IMR-90 (cell line): ENCODE data around the gene OPCML. TPM values are rescaled to one million over a fixed set of nuclear protein-coding genes. Genes with fewer than 3 reads are reported as not detected.

Source experiments
- ATAC-seq: fragments of 200-7000 bp; cut with Tn5 transposase; 2 replicates; pipeline ENCODE4 v1.9.1; 2020; ENCODE audit warnings: low read depth, mild to moderate bottlenecking, moderate library complexity
- BruUV-seq: library from RNA; stranded (reverse); fragments of 400-500 nt; replicated peaks from 2 replicates; lab custom pipeline; 2021; lab: Mats Ljungman, UMichigan
- CTCF ChIA-PET: fragments of 300-600 bp; formaldehyde crosslinking; extraction: SDS; loops from one replicate; lab custom pipeline; 2021; ENCODE audit warnings: antibody characterized with exemption; lab: Yijun Ruan, JAX
- POLR2A ChIA-PET: fragments of 300-600 bp; sonication (Branson Sonifier 250); formaldehyde crosslinking; loops from one replicate; lab custom pipeline; 2022; ENCODE audit warnings: antibody characterized with exemption; ENCODE audit not compliant: unreplicated experiment; lab: Charles Lee
- DNase-seq: peaks from one replicate; pipeline ENCODE4 v3.0.0; 2013
- H2AFZ ChIP-seq: replicated peaks from 2 replicates; pipeline ENCODE3; 2013; ENCODE audit warnings: low read length, mild to moderate bottlenecking; ENCODE audit not compliant: poor library complexity
- H2AK5ac ChIP-seq: 2 replicates; pipeline ENCODE4 v1.6.1; 2013; ENCODE audit warnings: low read depth, low read length, inconsistent platforms
- H2AK9ac ChIP-seq: replicated peaks from 2 replicates; pipeline ENCODE3; 2013; ENCODE audit warnings: mild to moderate bottlenecking, low read depth, low read length, moderate library complexity; ENCODE audit not compliant: poor library complexity
- H2BK120ac ChIP-seq: 2 replicates; pipeline ENCODE4 v1.6.1; 2013; ENCODE audit warnings: low read depth, low read length, inconsistent platforms
- H2BK15ac ChIP-seq: 3 replicates; pipeline ENCODE4 v1.6.1; 2013; ENCODE audit warnings: low read depth, low read length, inconsistent platforms
- H2BK20ac ChIP-seq: 2 replicates; pipeline ENCODE4 v1.6.1; 2013; ENCODE audit warnings: low read depth, mild to moderate bottlenecking, inconsistent platforms, low read length, moderate library complexity
- H2BK5ac ChIP-seq: 2 replicates; pipeline ENCODE4 v1.6.1; 2013; ENCODE audit warnings: mild to moderate bottlenecking, low read depth, low read length, inconsistent platforms; ENCODE audit not compliant: poor library complexity, severe bottlenecking
- H3K14ac ChIP-seq: replicated peaks from 2 replicates; pipeline ENCODE4 v1.6.1; 2013; ENCODE audit warnings: low read depth, low read length, inconsistent platforms
- H3K18ac ChIP-seq: 2 replicates; pipeline ENCODE4 v1.6.1; 2013; ENCODE audit warnings: low read depth, low read length, control low read depth
- H3K23ac ChIP-seq: 2 replicates; pipeline ENCODE4 v1.6.1; 2013; ENCODE audit warnings: low read depth, low read length, inconsistent platforms
- H3K27ac ChIP-seq: 2 replicates; pipeline ENCODE4 v1.5.1; 2013; ENCODE audit warnings: mild to moderate bottlenecking, control low read depth, low read length; ENCODE audit not compliant: insufficient read depth
- H3K27me3 ChIP-seq: 2 replicates; pipeline ENCODE4 v1.6.1; 2013; ENCODE audit warnings: low read length; ENCODE audit not compliant: control insufficient read depth, insufficient read depth
- H3K36me3 ChIP-seq: 2 replicates; pipeline ENCODE4 v1.6.1; 2013; ENCODE audit warnings: low read length, mixed read lengths; ENCODE audit not compliant: control insufficient read depth, insufficient read depth
- H3K4ac ChIP-seq: 2 replicates; pipeline ENCODE4 v1.6.1; 2013; ENCODE audit warnings: low read depth, low read length, inconsistent platforms
- H3K4me1 ChIP-seq: 2 replicates; pipeline ENCODE4 v1.6.1; 2013; ENCODE audit warnings: low read length, mixed read lengths; ENCODE audit not compliant: control insufficient read depth, insufficient read depth
- H3K4me2 ChIP-seq: 2 replicates; pipeline ENCODE4 v1.6.1; 2013; ENCODE audit warnings: low read depth, mild to moderate bottlenecking, control low read depth, low read length, moderate library complexity
- H3K4me3 ChIP-seq: 2 replicates; pipeline ENCODE4 v1.5.1; 2013; ENCODE audit warnings: low read depth, mild to moderate bottlenecking, control low read depth, low read length, moderate library complexity; ENCODE audit not compliant: insufficient read depth
- H3K56ac ChIP-seq: 2 replicates; pipeline ENCODE4 v1.6.1; 2013; ENCODE audit warnings: low read length, inconsistent platforms; ENCODE audit not compliant: insufficient read depth; ENCODE audit errors: extremely low read depth
- H3K79me1 ChIP-seq, 2 experiments: 2 replicates each; pipeline ENCODE4 v1.6.1; 2013; ENCODE audit warnings: low read length in 2 of 2, inconsistent platforms in 1 of 2, low read depth in 1 of 2
- H3K9ac ChIP-seq: 2 replicates; pipeline ENCODE4 v1.6.1; 2013; ENCODE audit warnings: low read depth, low read length, control low read depth
- H3K9me1 ChIP-seq: 2 replicates; pipeline ENCODE4 v1.6.1; 2013; ENCODE audit warnings: low read length, inconsistent platforms; ENCODE audit not compliant: insufficient read depth
- H3K9me3 ChIP-seq: 2 replicates; pipeline ENCODE4 v1.6.1; 2013; ENCODE audit warnings: low read length; ENCODE audit not compliant: control insufficient read depth, insufficient read depth
- H4K20me1 ChIP-seq: 2 replicates; pipeline ENCODE4 v1.6.1; 2013; ENCODE audit warnings: low read length, inconsistent platforms; ENCODE audit not compliant: insufficient read depth
- H4K5ac ChIP-seq: 2 replicates; pipeline ENCODE4 v1.6.1; 2013; ENCODE audit warnings: mild to moderate bottlenecking, low read depth, low read length, control low read depth
- H4K8ac ChIP-seq, 2 experiments: 2 replicates each; pipeline ENCODE4 v1.6.1; 2013; ENCODE audit warnings: low read depth in 2 of 2, low read length in 2 of 2, control low read depth in 1 of 2, inconsistent platforms in 1 of 2
- H4K91ac ChIP-seq: 2 replicates; pipeline ENCODE4 v1.6.1; 2013; ENCODE audit warnings: low read depth, low read length, inconsistent platforms; ENCODE audit not compliant: insufficient read depth
- NFE2L2 ChIP-seq: fragments of 150-350 bp; IDR thresholded peaks from 2 replicates; pipeline ENCODE4 v1.6.1; 2016; ENCODE audit warnings: low read depth, mild to moderate bottlenecking, low read length
- RFX5 ChIP-seq: IDR thresholded peaks from 2 replicates; pipeline ENCODE4 v1.8.0; 2012; ENCODE audit warnings: low read depth, mild to moderate bottlenecking, low read length, moderate library complexity
- WGBS, 2 experiments: methylation state at CpG; one replicate each; pipeline versions ENCODE4 v1.1.5 to v1.1.7; 2013; ENCODE audit warnings: missing lambda C conversion rate in 2 of 2; ENCODE audit not compliant: insufficient read length in 1 of 2; ENCODE audit errors: extremely low coverage in 2 of 2; 5-methylcytosine and 5-hydroxymethylcytosine counted together
- dilution Hi-C: fragments of 300-500 bp; cut with HindIII; formaldehyde crosslinking; loops from one replicate; pipeline ENCODE4 v1.14.3; 2018; ENCODE audit warnings: low sequenced_read_pairs; ENCODE audit not compliant: unreplicated experiment
- in situ Hi-C: fragments of 300-500 bp; cut with MboI; formaldehyde crosslinking; loops from 3 replicates; pipeline ENCODE4 v1.14.3; 2019; ENCODE audit warnings: low sequenced_read_pairs, inconsistent platforms, mixed read lengths
- intact Hi-C: fragments of 100-400 bp; cut with micrococcal nuclease; formaldehyde crosslinking; loops from 2 replicates; pipeline ENCODE4 v1.10.0; 2022
- polyA plus RNA-seq, 3 experiments: library from polyadenylated mRNA; depleted of rRNA; stranded (reverse); fragments of >200 nt; gene quantifications; 2 replicates each; pipeline ENCODE4 v1.2.3, GENCODE V29; 2012; ENCODE audit warnings: low replicate concordance in 1 of 3
- total RNA-seq: library from RNA; depleted of rRNA; stranded (reverse); fragments of >200 nt; gene quantifications from 2 replicates; pipeline ENCODE4 v1.2.3, GENCODE V29; 2012

The OPCML gene
- total and polyA plus RNA-seq, 2 of the 4 experiments (the other 2 are of a cell fraction) = under 0.01 to 2.6 TPM

DNA sequence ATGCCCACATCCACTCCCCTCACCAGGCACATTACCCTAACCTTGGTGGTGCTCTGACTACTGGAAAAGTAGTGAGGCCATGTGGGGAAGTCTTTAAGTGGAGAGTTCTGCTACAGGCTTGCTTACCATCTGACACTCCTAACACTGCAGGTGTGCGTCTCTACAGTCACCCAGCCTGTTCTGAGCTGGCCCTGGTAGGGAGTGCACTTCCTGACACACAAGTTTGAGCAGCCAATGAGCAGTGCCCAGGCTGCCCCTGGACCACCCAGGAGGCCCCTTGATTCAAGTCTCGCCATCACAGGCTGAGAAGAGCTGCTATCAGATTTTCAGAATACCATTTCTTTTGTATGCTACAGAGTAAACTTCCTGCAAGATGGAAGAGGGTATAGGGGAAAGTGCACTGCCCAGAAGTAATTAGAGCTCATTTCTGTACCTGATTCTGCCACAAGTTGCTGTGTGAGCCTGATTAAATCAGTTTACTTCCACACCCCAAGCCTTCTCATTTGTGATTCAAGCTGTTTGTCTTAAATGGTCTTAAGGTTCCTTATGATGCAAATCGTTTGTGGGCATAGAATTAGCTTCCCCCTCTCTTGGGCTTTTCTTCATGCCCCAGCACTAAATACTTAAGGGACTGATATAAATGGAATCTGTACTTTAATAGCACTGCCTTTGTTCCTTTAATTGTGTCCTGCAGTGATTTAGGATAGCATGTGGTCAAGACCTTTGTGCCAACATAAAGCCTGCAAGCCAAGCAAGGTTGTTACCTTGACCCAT is 22.2 kb downstream of the OPCML start:
- H3K14ac ChIP-seq = no peak overlapping the region
- no peak overlapping the region for H3K56ac ChIP-seq
- CTCF ChIA-PET = no interaction called here
- H3K9ac ChIP-seq = no peak overlapping the region
- in situ Hi-C loops (no loop called here), intact Hi-C loops (no loop called here), dilution Hi-C loops (no loop called here)
- H3K23ac ChIP-seq = no peak overlapping the region
- TF ChIP-seq RFX5 (no peak), NFE2L2 (no peak)
- no peak overlapping the region for H2BK20ac ChIP-seq
- H3K27me3 ChIP-seq = no peaks in the 10 kb centered on the region
- peaks cover 33% of the 10 kb centered on the region for H3K9me3 ChIP-seq
- POLR2A ChIA-PET = no interaction called here
- H3K36me3 ChIP-seq = no peaks in the 10 kb centered on the region
- no peak overlapping the region for H2AK9ac ChIP-seq
- H3K9me1 ChIP-seq = no peaks in the 10 kb centered on the region
- H4K91ac ChIP-seq = no peak overlapping the region
- H2AK5ac ChIP-seq = no peak overlapping the region
- no peaks in the 10 kb centered on the region for H3K79me1 ChIP-seq
- no peak overlapping the region for H4K8ac ChIP-seq
- H3K18ac ChIP-seq = no peak overlapping the region
- H3K27ac ChIP-seq = no peak overlapping the region
- no peak overlapping the region for H4K5ac ChIP-seq
- BruUV-seq = no TSS peak
- H4K20me1 ChIP-seq = no peaks in the 10 kb centered on the region
- DNase-seq = no peak
- H2BK15ac ChIP-seq = no peak overlapping the region
- H2AFZ ChIP-seq = no peak overlapping the region
- no peak overlapping the region for H3K4me3 ChIP-seq
- H2BK120ac ChIP-seq = no peak overlapping the region
- ATAC-seq = no peak
- H3K4me1 ChIP-seq = no peaks in the 10 kb centered on the region
- no peak overlapping the region for H2BK5ac ChIP-seq
- H3K4me2 ChIP-seq = no peak overlapping the region
- no peak overlapping the region for H3K4ac ChIP-seq
- WGBS, 2 experiments = no CpG with 5 or more reads among the region's 3 CpGs
